Esophagus (tissue), 2 donors: ENCODE data around the gene PRDM15. TPM values are rescaled to one million over a fixed set of nuclear protein-coding genes. Genes with fewer than 3 reads are reported as not detected.

Source experiments
- H3K27ac ChIP-seq, 2 donors: one replicate each; pipeline ENCODE4 v1.5.1; 2013; ENCODE audit warnings: low read depth in 2 of 2, mild to moderate bottlenecking in 2 of 2, inconsistent platforms in 1 of 2, low read length in 1 of 2, moderate library complexity in 1 of 2
- H3K27me3 ChIP-seq, 2 donors: one replicate each; pipeline ENCODE4 v1.6.1; 2013; ENCODE audit warnings: low read length in 2 of 2, control low read depth in 1 of 2, mild to moderate bottlenecking in 1 of 2; ENCODE audit not compliant: insufficient read depth in 2 of 2, control insufficient read depth in 1 of 2
- H3K36me3 ChIP-seq, 2 donors: one replicate each; pipeline ENCODE4 v1.6.1; 2013; ENCODE audit warnings: low read length in 1 of 2; ENCODE audit not compliant: control insufficient read depth in 2 of 2, insufficient read depth in 2 of 2
- H3K4me1 ChIP-seq, 2 donors: one replicate each; pipeline ENCODE4 v1.6.1; 2013; ENCODE audit warnings: low read length in 1 of 2; ENCODE audit not compliant: control insufficient read depth in 2 of 2, insufficient read depth in 2 of 2
- H3K4me3 ChIP-seq, 2 donors: one replicate each; pipeline ENCODE4 v1.5.1; 2013; ENCODE audit warnings: low read length in 2 of 2, mild to moderate bottlenecking in 2 of 2, low read depth in 1 of 2, moderate library complexity in 1 of 2
- H3K9me3 ChIP-seq, 2 donors: one replicate each; pipeline ENCODE4 v1.6.1; 2013; ENCODE audit warnings: mild to moderate bottlenecking in 2 of 2, low read depth in 1 of 2, low read length in 1 of 2, moderate library complexity in 1 of 2; ENCODE audit not compliant: control insufficient read depth in 2 of 2, insufficient read depth in 1 of 2
- WGBS, 2 donors: extraction: QIAGEN DNeasy Blood & Tissue Kit; methylation state at CpG; one replicate each; pipeline ENCODE4 v1.1.7; 2013; 5-methylcytosine and 5-hydroxymethylcytosine counted together
- polyA plus RNA-seq, 2 donors: library from polyadenylated mRNA; stranded (reverse); fragments of 200-250 nt; gene quantifications; one replicate each; pipeline ENCODE4 v1.2.3, GENCODE V29; 2013
- donor health status: healthy with polysubstance abuse.
- donor health status: Bipolar disorder and iron deficiency.

Gene PRDM15
- polyA plus RNA-seq, 2 donors, result 2.2 to 4.4 TPM

DNA sequence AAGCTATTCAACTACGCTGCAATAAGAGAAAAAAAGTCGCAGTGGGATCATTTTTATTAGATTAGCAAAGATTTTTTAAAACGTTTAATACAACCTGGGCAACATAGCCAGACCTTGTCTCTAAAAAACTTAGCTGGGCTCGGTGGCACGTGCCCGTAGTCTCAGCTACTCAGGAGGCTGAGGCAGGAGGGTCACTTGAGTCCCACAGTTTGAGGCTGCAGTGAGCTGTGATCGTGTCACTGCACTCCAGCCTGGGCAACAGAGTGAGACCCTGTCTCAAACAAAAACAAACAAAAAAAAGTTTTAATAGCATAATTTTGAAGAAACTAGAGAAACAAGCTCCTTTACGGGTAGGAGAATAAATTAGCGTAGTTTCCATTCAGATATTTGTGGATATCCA lies 1.0 kb upstream of the PRDM15 start:
- H3K4me3 ChIP-seq, result peak overlapping the region in 1 of 2 donors; percentile 93

GRCh38 chr21:41878831-41879189 lies 334 bp downstream of the PRDM15 start:
- Histone ChIP-seq H3K9me3 (no peaks in the 10 kb centered on the region), H3K4me1 (peaks cover 0 to 3% of the 10 kb centered on the region in 2 donors), H3K27me3 (no peaks in the 10 kb centered on the region), H3K36me3 (peaks cover 0 to 10% of the 10 kb centered on the region in 2 donors), H3K4me3 (peak overlapping the region; percentile 65 to 93), H3K27ac (peak overlapping the region; percentile 88)
- WGBS, 2 donors, result 0 to 1% methylated on average over 36 to 65 of the region's 65 CpGs

More for the DNA sequence above, 1.0 kb upstream of the PRDM15 start:
- H3K4me1 ChIP-seq, result peaks cover 0 to 3% of the 10 kb centered on the region in 2 donors
- 87 to 88% methylated on average over 9 of the region's 9 CpGs for WGBS, 2 donors
- H3K36me3 ChIP-seq, result peaks cover 0 to 7% of the 10 kb centered on the region in 2 donors
- H3K9me3 ChIP-seq, result no peaks in the 10 kb centered on the region
- H3K27ac ChIP-seq, result no peak overlapping the region
- no peaks in the 10 kb centered on the region for H3K27me3 ChIP-seq

GRCh38 chr21:41877901-41878830 lies 978 bp downstream of the PRDM15 start:
- no peaks in the 10 kb centered on the region for H3K27me3 ChIP-seq
- H3K4me1 ChIP-seq, result peaks cover 0 to 3% of the 10 kb centered on the region in 2 donors
- 1% methylated on average over 47 to 48 of the region's 48 CpGs for WGBS, 2 donors
- H3K9me3 ChIP-seq, result no peaks in the 10 kb centered on the region
- peaks cover 0 to 11% of the 10 kb centered on the region in 2 donors for H3K36me3 ChIP-seq
- peak overlapping the region; percentile 65 to 88 for H3K27ac ChIP-seq
- peak overlapping the region; percentile 65 to 93 for H3K4me3 ChIP-seq

GRCh38 chr21:41876928-41877652 lies 2.1 kb downstream of the PRDM15 start:
- no peaks in the 10 kb centered on the region for H3K9me3 ChIP-seq
- H3K27ac ChIP-seq, result no peak overlapping the region
- no peaks in the 10 kb centered on the region for H3K27me3 ChIP-seq
- H3K4me1 ChIP-seq, result peaks cover 0 to 3% of the 10 kb centered on the region in 2 donors
- 91 to 92% methylated on average over 11 of the region's 11 CpGs for WGBS, 2 donors
- no peak overlapping the region for H3K4me3 ChIP-seq
- peaks cover 4 to 11% of the 10 kb centered on the region in 2 donors for H3K36me3 ChIP-seq

DNA sequence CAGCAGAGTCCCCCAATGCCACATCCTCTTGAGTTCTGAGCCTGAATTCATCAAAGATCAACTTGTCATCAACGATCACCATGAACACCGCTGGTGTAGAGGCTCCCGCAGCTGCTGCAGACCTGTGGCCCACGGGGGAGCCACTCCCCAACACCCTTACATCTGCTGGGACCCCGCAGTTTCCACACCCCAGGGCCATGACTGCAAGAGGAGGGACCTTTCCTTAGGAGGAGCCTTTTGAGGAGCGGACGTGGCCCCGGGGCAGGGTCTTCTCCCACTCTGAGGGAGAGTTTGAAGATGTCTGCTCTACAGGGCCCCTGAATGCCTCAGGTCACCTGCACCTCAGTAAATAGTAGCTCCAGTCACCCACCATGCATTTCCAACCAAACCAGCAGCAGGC lies 2.7 kb downstream of the PRDM15 start:
- Histone ChIP-seq H3K9me3 (no peaks in the 10 kb centered on the region), H3K27ac (no peak overlapping the region), H3K4me1 (peaks cover 0 to 3% of the 10 kb centered on the region in 2 donors), H3K27me3 (no peaks in the 10 kb centered on the region), H3K4me3 (no peak overlapping the region), H3K36me3 (peaks cover 4 to 14% of the 10 kb centered on the region in 2 donors)
- WGBS, 2 donors, result 93 to 95% methylated on average over 8 of the region's 8 CpGs

GRCh38 chr21:41875086-41875485 lies 4.1 kb downstream of the PRDM15 start:
- Histone ChIP-seq H3K27me3 (no peaks in the 10 kb centered on the region), H3K27ac (no peak overlapping the region), H3K36me3 (peaks cover 4 to 14% of the 10 kb centered on the region in 2 donors), H3K9me3 (no peaks in the 10 kb centered on the region), H3K4me1 (peaks cover 0 to 3% of the 10 kb centered on the region in 2 donors), H3K4me3 (no peak overlapping the region)
- WGBS, 2 donors, result 94 to 96% methylated on average over 8 of the region's 8 CpGs

DNA sequence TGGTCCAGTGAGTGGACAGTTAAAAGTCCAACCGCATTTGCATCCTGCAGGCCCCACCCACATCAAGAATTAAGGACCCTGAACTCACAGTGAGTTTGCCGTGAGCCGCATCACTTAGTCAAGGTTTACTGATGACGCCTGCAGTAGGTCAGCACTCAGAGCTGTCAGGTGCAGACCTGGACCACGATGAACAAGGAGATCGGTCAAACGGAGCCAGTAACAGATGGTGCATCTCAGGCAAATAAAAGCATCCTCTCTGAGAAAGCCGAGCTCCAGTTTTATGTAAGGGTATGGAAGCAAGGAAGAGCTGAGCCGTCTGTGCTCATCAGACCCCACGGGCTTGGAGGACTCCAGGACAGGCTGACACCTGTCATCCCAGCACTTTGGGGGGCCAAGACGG lies 4.5 kb downstream of the PRDM15 start:
- H3K4me3 ChIP-seq, result no peak overlapping the region
- no peak overlapping the region for H3K27ac ChIP-seq
- peaks cover 4 to 14% of the 10 kb centered on the region in 2 donors for H3K36me3 ChIP-seq
- H3K4me1 ChIP-seq, result peaks cover 0 to 3% of the 10 kb centered on the region in 2 donors
- 83% methylated on average over 11 of the region's 11 CpGs for WGBS, 2 donors
- H3K9me3 ChIP-seq, result no peaks in the 10 kb centered on the region
- H3K27me3 ChIP-seq, result no peaks in the 10 kb centered on the region

- peaks cover 0 to 3% of the 10 kb centered on the region in 2 donors for H3K4me1 ChIP-seq
- H3K27ac ChIP-seq, result no peak overlapping the region
- WGBS, 2 donors, result 91 to 96% methylated on average over 6 of the region's 6 CpGs
- peaks cover 4 to 14% of the 10 kb centered on the region in 2 donors for H3K36me3 ChIP-seq
- no peaks in the 10 kb centered on the region for H3K27me3 ChIP-seq
- H3K4me3 ChIP-seq, result no peak overlapping the region
- no peaks in the 10 kb centered on the region for H3K9me3 ChIP-seq
These were observed 5.7 kb downstream of the PRDM15 start for GRCh38 chr21:41873426-41873825.

DNA sequence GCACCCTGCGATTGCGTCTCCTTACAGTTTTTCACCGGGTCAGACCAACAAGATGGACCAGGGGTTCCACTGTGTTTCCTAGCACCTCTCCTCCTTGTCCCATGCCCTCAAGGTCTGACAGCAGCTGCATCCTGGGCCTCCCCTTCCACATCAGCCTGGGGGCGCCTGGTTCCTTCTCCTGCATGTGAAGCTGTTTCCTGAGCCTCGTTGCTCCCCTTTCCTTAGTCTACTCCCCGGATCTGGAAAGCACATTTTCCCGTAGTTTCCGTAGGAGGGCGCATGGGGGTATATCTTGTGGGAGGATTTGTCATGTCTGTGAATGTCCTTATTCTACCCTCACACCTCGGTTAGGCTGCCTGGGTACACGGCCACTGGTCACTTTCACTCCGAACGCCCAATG lies 6.1 kb downstream of the PRDM15 start:
- Histone ChIP-seq H3K27ac (no peak overlapping the region), H3K4me1 (peaks cover 0 to 3% of the 10 kb centered on the region in 2 donors), H3K4me3 (no peak overlapping the region), H3K36me3 (peaks cover 4 to 14% of the 10 kb centered on the region in 2 donors), H3K9me3 (no peaks in the 10 kb centered on the region), H3K27me3 (no peaks in the 10 kb centered on the region)
- 83 to 87% methylated on average over 13 of the region's 13 CpGs for WGBS, 2 donors
